HG02870 (cell line): ENCODE results near the gene GPR39.

ENCODE experiments used
- ATAC-seq: cut with Tn5 transposase; IDR thresholded peaks from one replicate; pipeline ENCODE4 v1.9.1; 2021; ENCODE audit warnings: mild to moderate bottlenecking, moderate library complexity; ENCODE audit not compliant: unreplicated experiment

The GPR39 gene

GRCh38 chr2:132442278-132442677, 25.7 kb downstream of the GPR39 start:
- no peak for ATAC-seq

GRCh38 chr2:132443106-132443505, 26.5 kb downstream of the GPR39 start:
- ATAC-seq, result no peak

GRCh38 chr2:132446444-132446843, 29.8 kb downstream of the GPR39 start:
- ATAC-seq, result no peak

GRCh38 chr2:132448331-132448730, 31.7 kb downstream of the GPR39 start:
- ATAC-seq, result no peak

- ATAC-seq, result no peak
These were observed 32.2 kb downstream of the GPR39 start for GRCh38 chr2:132448771-132449170.

- ATAC-seq, result no peak
These were observed 33.3 kb downstream of the GPR39 start for GRCh38 chr2:132449868-132450267.

- no peak for ATAC-seq
These were observed 44.2 kb downstream of the GPR39 start for GRCh38 chr2:132460781-132461180.

- ATAC-seq, result no peak
These were observed 45.6 kb downstream of the GPR39 start for GRCh38 chr2:132462236-132462635.

- no peak for ATAC-seq
These were observed 47.1 kb downstream of the GPR39 start for GRCh38 chr2:132463719-132464118.

GRCh38 chr2:132465917-132466316, 49.3 kb downstream of the GPR39 start:
- no peak for ATAC-seq

- ATAC-seq, result no peak
These were observed 49.9 kb downstream of the GPR39 start for GRCh38 chr2:132466428-132467028.

- ATAC-seq, result no peak
These were observed 52.4 kb downstream of the GPR39 start for GRCh38 chr2:132468821-132469675.

GRCh38 chr2:132470746-132471145, 54.1 kb downstream of the GPR39 start:
- no peak for ATAC-seq

- ATAC-seq, result no peak
These were observed 56.7 kb downstream of the GPR39 start for GRCh38 chr2:132473174-132473883.

- ATAC-seq, result no peak
These were observed 59.0 kb downstream of the GPR39 start for GRCh38 chr2:132475615-132476014.

GRCh38 chr2:132477436-132477835, 60.8 kb downstream of the GPR39 start:
- no peak for ATAC-seq

- ATAC-seq, result no peak
These were observed 61.4 kb downstream of the GPR39 start for GRCh38 chr2:132477962-132478361.

GRCh38 chr2:132478461-132479105, 62.0 kb downstream of the GPR39 start:
- ATAC-seq, result no peak

GRCh38 chr2:132479155-132479554, 62.5 kb downstream of the GPR39 start:
- no peak for ATAC-seq

GRCh38 chr2:132482821-132483220, 66.2 kb downstream of the GPR39 start:
- no peak for ATAC-seq

GRCh38 chr2:132484144-132484543, 67.5 kb downstream of the GPR39 start:
- ATAC-seq, result no peak
